WTC11 (cell line): Measurements from ENCODE around the gene CPT1C. TPM values are rescaled to one million over a fixed set of nuclear protein-coding genes. Genes with fewer than 3 reads are reported as not detected.

Experiments used
- ATAC-seq: fragments of 200-7000 bp; cut with Tn5 transposase; 2 replicates; pipeline ENCODE4 v1.10.0; 2021; ENCODE audit warnings: mild to moderate bottlenecking, moderate library complexity
- CTCF ChIA-PET: fragments of 300-600 bp; sonication (Branson Sonifier 250); formaldehyde crosslinking; loops from one replicate; lab custom pipeline; 2021; ENCODE audit warnings: antibody characterized with exemption; lab: Charles Lee
- POLR2A ChIA-PET: fragments of 350-600 bp; sonication (Branson Sonifier 250); formaldehyde crosslinking; loops from one replicate; lab custom pipeline; 2021; ENCODE audit warnings: antibody characterized with exemption; lab: Charles Lee
- DNase-seq: peaks from one replicate; pipeline ENCODE4 v3.0.0; 2021; ENCODE audit warnings: low spot score
- H3K27ac Mint-ChIP-seq: 2 replicates; pipeline ENCODE4 v1.8.0; 2021; ENCODE audit warnings: mixed read lengths
- H3K27me3 Mint-ChIP-seq: 2 replicates; pipeline ENCODE4 v1.8.0; 2021; ENCODE audit warnings: low read depth, mild to moderate bottlenecking, moderate library complexity, mixed read lengths
- H3K36me3 Mint-ChIP-seq: 2 replicates; pipeline ENCODE4 v1.8.0; 2021; ENCODE audit warnings: mixed read lengths
- H3K4me1 Mint-ChIP-seq: 2 replicates; pipeline ENCODE4 v1.8.0; 2022; ENCODE audit warnings: mixed read lengths
- H3K4me3 Mint-ChIP-seq: 2 replicates; pipeline ENCODE4 v1.8.0; 2021; ENCODE audit warnings: mild to moderate bottlenecking, moderate library complexity, mixed read lengths
- H3K9me3 Mint-ChIP-seq: 2 replicates; pipeline ENCODE4 v1.8.0; 2021; ENCODE audit warnings: mixed read lengths
- ERG ChIP-seq: fragments of 250-450 bp; sonication (Bioruptor Pico); IDR thresholded peaks from 2 replicates; pipeline ENCODE4 v1.8.0; 2021; ENCODE audit warnings: mild to moderate bottlenecking
- IRF1 ChIP-seq: sonication (generic); formaldehyde crosslinking; IDR thresholded peaks from 2 replicates; pipeline ENCODE4 v1.8.0; 2023; ENCODE audit warnings: missing genetic modification reagents
- JUN ChIP-seq: sonication (generic); formaldehyde crosslinking; IDR thresholded peaks from 2 replicates; pipeline ENCODE4 v1.8.0; 2023; ENCODE audit warnings: mild to moderate bottlenecking, missing genetic modification reagents
- MAX ChIP-seq: sonication (generic); formaldehyde crosslinking; IDR thresholded peaks from 2 replicates; pipeline ENCODE4 v1.8.0; 2022; ENCODE audit warnings: mild to moderate bottlenecking, missing genetic modification reagents
- NFYB ChIP-seq: sonication (generic); formaldehyde crosslinking; conservative IDR thresholded peaks from 2 replicates; pipeline ENCODE4 v1.8.0; 2022; ENCODE audit warnings: low read depth, missing genetic modification reagents
- PREB ChIP-seq: sonication (generic); formaldehyde crosslinking; IDR thresholded peaks from 2 replicates; pipeline ENCODE4 v1.8.1; 2022; ENCODE audit warnings: mild to moderate bottlenecking, missing genetic modification reagents, moderate library complexity, borderline replicate concordance
- RELA ChIP-seq: sonication (generic); formaldehyde crosslinking; IDR thresholded peaks from 2 replicates; pipeline ENCODE4 v1.8.1; 2022; ENCODE audit warnings: missing genetic modification reagents, mild to moderate bottlenecking, borderline replicate concordance
- USF1 ChIP-seq: sonication (generic); formaldehyde crosslinking; IDR thresholded peaks from 2 replicates; pipeline ENCODE4 v1.8.0; 2022; ENCODE audit warnings: mild to moderate bottlenecking, missing genetic modification reagents
- ZNF121 ChIP-seq: sonication (generic); formaldehyde crosslinking; IDR thresholded peaks from 2 replicates; pipeline ENCODE4 v1.8.0; 2023; ENCODE audit warnings: missing genetic modification reagents
- ZNF232 ChIP-seq: sonication (generic); formaldehyde crosslinking; IDR thresholded peaks from 2 replicates; pipeline ENCODE4 v1.8.0; 2022; ENCODE audit warnings: mild to moderate bottlenecking, missing genetic modification reagents
- total RNA-seq: library from RNA; stranded (reverse); gene quantifications from 3 replicates; pipeline ENCODE4 v1.2.3, GENCODE V29; 2021
- TF ChIP-seq, protein P1 (sequence below): fragments of 250-450 bp; sonication (Bioruptor Pico); conservative IDR thresholded peaks from 2 replicates; pipeline ENCODE4 v1.9.0; 2021; ENCODE audit warnings: mild to moderate bottlenecking
- TF ChIP-seq, protein P2 (sequence below): sonication (generic); formaldehyde crosslinking; IDR thresholded peaks from 2 replicates; pipeline ENCODE4 v1.8.1; 2022; ENCODE audit warnings: missing genetic modification reagents, borderline replicate concordance
- TF ChIP-seq, protein P3 (sequence below): sonication (generic); formaldehyde crosslinking; IDR thresholded peaks from 2 replicates; pipeline ENCODE4 v1.8.1; 2023; ENCODE audit warnings: mild to moderate bottlenecking, missing genetic modification reagents, moderate library complexity
- TF ChIP-seq, protein P4 (sequence below): sonication (generic); formaldehyde crosslinking; IDR thresholded peaks from 2 replicates; pipeline ENCODE4 v1.8.1; 2023; ENCODE audit warnings: mild to moderate bottlenecking, missing genetic modification reagents

The CPT1C gene
- total RNA-seq, 1 experiment from 2014 or later: 74.6 TPM

- TF ChIP-seq, protein P1, sequence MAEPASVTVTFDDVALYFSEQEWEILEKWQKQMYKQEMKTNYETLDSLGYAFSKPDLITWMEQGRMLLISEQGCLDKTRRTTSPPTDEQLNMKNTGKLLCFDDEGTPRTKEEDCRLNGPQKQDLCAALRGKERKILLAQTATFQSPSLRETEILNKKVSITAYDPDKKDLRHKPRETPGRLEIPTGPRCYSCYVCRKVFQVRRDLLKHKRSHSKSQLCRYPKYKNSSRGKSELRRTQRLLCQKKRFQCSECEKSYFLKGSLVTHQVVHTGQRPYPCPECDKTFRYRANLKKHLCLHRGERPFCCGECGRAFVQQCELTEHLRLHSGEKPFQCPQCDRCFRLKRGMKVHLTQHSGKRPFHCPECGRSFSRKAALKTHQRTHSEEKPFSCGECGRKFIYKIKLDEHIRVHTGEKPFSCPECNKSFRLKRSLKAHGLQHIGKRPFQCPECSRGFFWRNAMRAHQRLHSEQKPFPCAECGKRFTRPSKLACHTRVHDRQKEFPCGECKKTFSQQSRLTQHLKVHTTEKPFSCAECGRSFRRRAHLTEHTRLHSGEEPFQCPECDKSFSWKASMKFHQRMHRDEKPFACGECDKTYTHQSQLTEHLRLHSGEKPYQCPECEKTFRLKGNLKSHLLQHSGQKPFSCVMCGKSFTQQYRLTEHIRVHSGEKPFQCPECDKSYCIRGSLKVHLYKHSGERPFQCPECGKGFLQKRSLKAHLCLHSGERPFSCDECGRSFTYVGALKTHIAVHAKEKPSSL: no peak
- TF ChIP-seq, protein P2, sequence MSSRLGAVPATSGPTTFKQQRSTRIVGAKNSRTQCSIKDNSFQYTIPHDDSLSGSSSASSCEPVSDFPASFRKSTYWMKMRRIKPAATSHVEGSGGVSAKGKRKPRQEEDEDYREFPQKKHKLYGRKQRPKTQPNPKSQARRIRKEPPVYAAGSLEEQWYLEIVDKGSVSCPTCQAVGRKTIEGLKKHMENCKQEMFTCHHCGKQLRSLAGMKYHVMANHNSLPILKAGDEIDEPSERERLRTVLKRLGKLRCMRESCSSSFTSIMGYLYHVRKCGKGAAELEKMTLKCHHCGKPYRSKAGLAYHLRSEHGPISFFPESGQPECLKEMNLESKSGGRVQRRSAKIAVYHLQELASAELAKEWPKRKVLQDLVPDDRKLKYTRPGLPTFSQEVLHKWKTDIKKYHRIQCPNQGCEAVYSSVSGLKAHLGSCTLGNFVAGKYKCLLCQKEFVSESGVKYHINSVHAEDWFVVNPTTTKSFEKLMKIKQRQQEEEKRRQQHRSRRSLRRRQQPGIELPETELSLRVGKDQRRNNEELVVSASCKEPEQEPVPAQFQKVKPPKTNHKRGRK (CRISPR knock-in tag): no peak
These were observed 36.3 kb upstream of the CPT1C start (continued) for GRCh38 chr19:49654581-49654980.

GRCh38 chr19:49655570-49656455 lies 35.1 kb upstream of the CPT1C start:
- Mint-ChIP-seq H3K4me3 (no peak overlapping the region), H3K27ac (peak overlapping the region; percentile 19; the same call in 1 of the 2 replicates), H3K9me3 (peaks cover 7% of the 10 kb centered on the region), H3K27me3 (no peaks in the 10 kb centered on the region), H3K36me3 (peaks cover 58% of the 10 kb centered on the region), H3K4me1 (peaks cover 10% of the 10 kb centered on the region)
- TF ChIP-seq ZNF121 (CRISPR knock-in tag): peak; percentile 63; the same call in 1 of the 2 replicates
- TF ChIP-seq ZNF232 (CRISPR knock-in tag): no peak
- TF ChIP-seq, protein P3, sequence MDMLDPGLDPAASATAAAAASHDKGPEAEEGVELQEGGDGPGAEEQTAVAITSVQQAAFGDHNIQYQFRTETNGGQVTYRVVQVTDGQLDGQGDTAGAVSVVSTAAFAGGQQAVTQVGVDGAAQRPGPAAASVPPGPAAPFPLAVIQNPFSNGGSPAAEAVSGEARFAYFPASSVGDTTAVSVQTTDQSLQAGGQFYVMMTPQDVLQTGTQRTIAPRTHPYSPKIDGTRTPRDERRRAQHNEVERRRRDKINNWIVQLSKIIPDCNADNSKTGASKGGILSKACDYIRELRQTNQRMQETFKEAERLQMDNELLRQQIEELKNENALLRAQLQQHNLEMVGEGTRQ (CRISPR knock-in tag): no peak
- DNase-seq (no peak), ATAC-seq (no peak)
- ChIA-PET POLR2A (interaction anchor here (0.8 kb wide), 1 partner anchor 16 kb away, joined by 4 read pairs; the partner anchor contains the start of gene RRAS), CTCF (interaction anchor here (0.8 to 1.9 kb wide), 5 partner anchors 16 to 34 kb away, joined by 3 to 5 read pairs (median 3); partner anchors contain the start of gene RRAS)

DNA sequence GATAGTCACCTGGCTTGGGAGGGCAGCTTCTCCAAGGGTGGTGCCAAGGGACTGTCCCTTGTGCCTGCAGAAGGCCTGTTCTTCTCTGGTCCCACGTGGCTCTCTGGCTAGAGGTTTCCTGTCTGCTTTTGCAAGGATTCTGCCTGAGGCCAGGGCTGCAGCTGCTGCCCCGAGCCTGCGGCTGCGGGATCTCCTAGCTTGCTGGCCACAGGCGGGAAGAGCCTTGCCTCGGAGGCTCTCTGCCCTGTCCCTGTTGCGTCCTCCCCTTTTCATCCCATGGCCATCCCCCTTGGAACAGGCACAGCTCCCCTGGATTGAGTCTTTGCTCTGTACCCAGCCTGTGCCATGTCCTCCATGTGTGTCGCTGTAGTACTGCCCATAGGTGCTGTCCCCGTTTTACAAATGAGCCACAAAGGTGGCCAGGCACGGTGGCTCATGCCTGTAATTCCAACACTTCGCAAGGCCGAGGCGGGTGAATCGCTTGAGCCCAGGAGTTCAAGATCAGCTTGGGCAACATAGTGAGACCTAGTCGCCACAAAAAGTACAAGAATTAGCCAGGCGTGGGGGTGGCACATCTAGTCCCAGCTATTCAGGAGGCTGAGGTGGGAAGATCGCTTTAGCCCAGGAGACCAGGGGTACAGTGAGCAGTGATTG lies 34.3 kb upstream of the CPT1C start:
- peak overlapping the region; percentile 19 for H3K27ac Mint-ChIP-seq
- POLR2A ChIA-PET: no interaction called here
- ATAC-seq (no peak), DNase-seq (no peak)
- peaks cover 63% of the 10 kb centered on the region for H3K36me3 Mint-ChIP-seq
- no peaks in the 10 kb centered on the region for H3K27me3 Mint-ChIP-seq
- H3K4me3 Mint-ChIP-seq: no peak overlapping the region
- peaks cover 10% of the 10 kb centered on the region for H3K4me1 Mint-ChIP-seq
- TF ChIP-seq NFYB (CRISPR knock-in tag) (no peak), ERG (CRISPR knock-in tag) (no peak), JUN (CRISPR knock-in tag) (no peak), RELA (CRISPR knock-in tag) (no peak), IRF1 (no peak), PREB (CRISPR knock-in tag) (no peak), USF1 (CRISPR knock-in tag) (no peak), MAX (no peak)
- TF ChIP-seq, protein P4, sequence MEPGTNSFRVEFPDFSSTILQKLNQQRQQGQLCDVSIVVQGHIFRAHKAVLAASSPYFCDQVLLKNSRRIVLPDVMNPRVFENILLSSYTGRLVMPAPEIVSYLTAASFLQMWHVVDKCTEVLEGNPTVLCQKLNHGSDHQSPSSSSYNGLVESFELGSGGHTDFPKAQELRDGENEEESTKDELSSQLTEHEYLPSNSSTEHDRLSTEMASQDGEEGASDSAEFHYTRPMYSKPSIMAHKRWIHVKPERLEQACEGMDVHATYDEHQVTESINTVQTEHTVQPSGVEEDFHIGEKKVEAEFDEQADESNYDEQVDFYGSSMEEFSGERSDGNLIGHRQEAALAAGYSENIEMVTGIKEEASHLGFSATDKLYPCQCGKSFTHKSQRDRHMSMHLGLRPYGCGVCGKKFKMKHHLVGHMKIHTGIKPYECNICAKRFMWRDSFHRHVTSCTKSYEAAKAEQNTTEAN: no peak
- H3K9me3 Mint-ChIP-seq: peaks cover 7% of the 10 kb centered on the region
- CTCF ChIA-PET: interaction anchor here (0.8 to 1.9 kb wide), 3 partner anchors 20 to 28 kb away, joined by 3 to 5 read pairs (median 3); no protein-coding TSS in a partner anchor
